ENCODE measurements around the gene HDAC11.

GRCh38 chr3:13529196-13530112 lies 49.3 kb downstream of the HDAC11 start:
- TF ChIP-seq CTCF (conservative IDR thresholded peaks at IDR 0.05), result no peak
- TF ChIP-seq ZFX (IDR thresholded peaks at IDR 0.05), result no peak
